Measurements from ENCODE around the gene IDUA.
"Not testable (repeated sequence)": the region's sequence is repeated elsewhere in the genome, so short reads cannot be mapped to it uniquely, and the experiment has no call there.

The IDUA gene

GRCh38 chr4:1047976-1048772 lies 61.3 kb downstream of the IDUA start:
- no peak for DNase-seq

- no peak for DNase-seq
These were observed 62.1 kb downstream of the IDUA start for GRCh38 chr4:1048773-1049590.

- DNase-seq: no peak
These were observed 62.7 kb downstream of the IDUA start for GRCh38 chr4:1049591-1049905.

- DNase-seq: no peak
These were observed 63.8 kb downstream of the IDUA start for GRCh38 chr4:1050486-1051213.

- DNase-seq: no peak
These were observed 64.6 kb downstream of the IDUA start for GRCh38 chr4:1051472-1051871.

- DNase-seq: no peak
These were observed 65.4 kb downstream of the IDUA start for GRCh38 chr4:1052231-1052671.

GRCh38 chr4:1053080-1053661 lies 66.3 kb downstream of the IDUA start:
- DNase-seq: no peak

GRCh38 chr4:1053891-1054290 lies 67.0 kb downstream of the IDUA start:
- not testable (repeated sequence) for DNase-seq
